HepG2 (cell line): ENCODE measurements around the gene SLC30A4. TPM values are rescaled to one million over a fixed set of nuclear protein-coding genes. Genes with fewer than 3 reads are reported as not detected.
A peak's percentile ranks its signal among the peaks of the same experiment; 100 is the strongest.

Source experiments
- ATF2 ChIP-seq: sonication (generic); formaldehyde crosslinking; IDR thresholded peaks from 2 replicates; pipeline ENCODE4 v1.4.0; 2020; ENCODE audit warnings: missing genetic modification reagents
- ATF3 ChIP-seq: sonication (generic); formaldehyde crosslinking; IDR thresholded peaks from 2 replicates; pipeline ENCODE4 v1.4.0; 2020; ENCODE audit warnings: missing genetic modification reagents
- HOXA5 ChIP-seq: sonication (generic); formaldehyde crosslinking; IDR thresholded peaks from 2 replicates; pipeline ENCODE4 v1.4.0; 2020; ENCODE audit warnings: missing genetic modification reagents
- ISL2 ChIP-seq: sonication (generic); formaldehyde crosslinking; IDR thresholded peaks from 2 replicates; pipeline ENCODE4 v1.5.0; 2020; ENCODE audit warnings: missing genetic modification reagents
- MAZ ChIP-seq, 2 experiments: sonication (generic) in 1 of 2; formaldehyde crosslinking in 1 of 2; IDR thresholded peaks; 2 replicates each; pipeline versions ENCODE4 v1.5.0 to v1.6.1; 2012 to 2020; ENCODE audit warnings: low read depth in 2 of 2, mild to moderate bottlenecking in 2 of 2, borderline replicate concordance in 1 of 2, improper control_type of control experiment in 1 of 2, low read length in 1 of 2, missing genetic modification reagents in 1 of 2, moderate library complexity in 1 of 2
- NFYB ChIP-seq: sonication (generic); formaldehyde crosslinking; IDR thresholded peaks from 2 replicates; pipeline ENCODE4 v1.4.0; 2020; ENCODE audit warnings: missing genetic modification reagents
- NR1H2 ChIP-seq: sonication (generic); formaldehyde crosslinking; IDR thresholded peaks from 2 replicates; pipeline ENCODE4 v1.8.1; 2022; ENCODE audit warnings: low read depth, missing genetic modification reagents, borderline replicate concordance
- NR3C1 ChIP-seq: sonication (generic); formaldehyde crosslinking; IDR thresholded peaks from 2 replicates; pipeline ENCODE4 v1.4.0; 2020; ENCODE audit warnings: missing genetic modification reagents
- PLSCR1 ChIP-seq: sonication (generic); formaldehyde crosslinking; IDR thresholded peaks from 2 replicates; pipeline ENCODE4 v1.5.0; 2020; ENCODE audit warnings: missing genetic modification reagents, mild to moderate bottlenecking, borderline replicate concordance
- RORA ChIP-seq: sonication (generic); formaldehyde crosslinking; IDR thresholded peaks from 2 replicates; pipeline ENCODE4 v1.5.0; 2020; ENCODE audit warnings: mild to moderate bottlenecking, missing genetic modification reagents, moderate library complexity
- SCMH1 ChIP-seq: sonication (generic); formaldehyde crosslinking; IDR thresholded peaks from 2 replicates; pipeline ENCODE4 v1.9.0; 2021; ENCODE audit warnings: missing genetic modification reagents, mild to moderate bottlenecking, borderline replicate concordance
- ZBED4 ChIP-seq: sonication (generic); formaldehyde crosslinking; IDR thresholded peaks from 2 replicates; pipeline ENCODE4 v1.4.0; 2020; ENCODE audit warnings: missing genetic modification reagents, borderline replicate concordance
- ZBTB42 ChIP-seq: sonication (generic); formaldehyde crosslinking; IDR thresholded peaks from 2 replicates; pipeline ENCODE4 v1.5.0; 2020; ENCODE audit warnings: mild to moderate bottlenecking, missing genetic modification reagents
- ZNF253 ChIP-seq: sonication (generic); formaldehyde crosslinking; IDR thresholded peaks from 2 replicates; pipeline ENCODE4 v1.8.0; 2022; ENCODE audit warnings: mild to moderate bottlenecking, missing genetic modification reagents, borderline replicate concordance
- ZNF281 ChIP-seq: sonication (generic); formaldehyde crosslinking; IDR thresholded peaks from 2 replicates; pipeline ENCODE4 v1.4.0; 2020; ENCODE audit warnings: missing genetic modification reagents, borderline replicate concordance
- ZNF503 ChIP-seq: sonication (generic); formaldehyde crosslinking; IDR thresholded peaks from 2 replicates; pipeline ENCODE4 v1.4.0; 2020; ENCODE audit warnings: missing genetic modification reagents
- ZNF670 ChIP-seq: sonication (generic); formaldehyde crosslinking; IDR thresholded peaks from 2 replicates; pipeline ENCODE4 v1.8.0; 2022; ENCODE audit warnings: mild to moderate bottlenecking, missing genetic modification reagents, borderline replicate concordance
- polyA plus RNA-seq, 8 experiments: library from polyadenylated mRNA; depleted of rRNA in 3 of 8; stranded (reverse) in 7 of 8; unstranded in 1 of 8; fragments of >200 nt; fragmentation: Illumina TruSeq in 4 of 8; extraction: Trizol in 4 of 8; gene quantifications; 2 replicates each; pipeline versions ENCODE4 v1.2.1 to v1.2.3, GENCODE V29; 2011 to 2016; ENCODE audit warnings: low read depth in 4 of 8, missing spikeins in 1 of 8, mixed read lengths in 1 of 8; ENCODE audit not compliant: insufficient read depth in 1 of 8
- total RNA-seq, 5 experiments: library from RNA; depleted of rRNA; stranded (reverse); fragments of >200 nt; fragmentation: Illumina TruSeq; extraction: Trizol; gene quantifications; 2 replicates each; pipeline ENCODE4 v1.2.3, GENCODE V29; 2016; ENCODE audit warnings: low read depth in 1 of 5

SLC30A4 gene
- total and polyA plus RNA-seq, 2 of the 13 experiments (the other 11 are each of a cell fraction or from before 2014, with no cell fraction given): 0.01 to 0.04 TPM

GRCh38 chr15:45521596-45522327, 793 bp downstream of the SLC30A4 start (continued):
- TF ChIP-seq HOXA5 (CRISPR knock-in tag) (no peak), ZBTB42 (no peak), NFYB (CRISPR knock-in tag) (no peak), ZNF253 (CRISPR knock-in tag) (no peak), NR3C1 (no peak), ZNF670 (CRISPR knock-in tag) (0 out of 2 replicates have a peak, but pooled peaks have one; percentile 31), PLSCR1 (CRISPR knock-in tag) (no peak), RORA (CRISPR knock-in tag) (no peak), ZNF281 (CRISPR knock-in tag) (no peak), ISL2 (no peak), ATF3 (CRISPR knock-in tag) (no peak), ZNF503 (no peak), ZBED4 (CRISPR knock-in tag) (no peak), MAZ (IDR thresholded peaks at IDR 0.05; ENCODE audit: borderline replicate concordance, low read depth, low read length) (no peak), MAZ (CRISPR knock-in tag; IDR thresholded peaks at IDR 0.05; ENCODE audit: low read depth) (no peak), ATF2 (CRISPR knock-in tag) (no peak), NR1H2 (CRISPR knock-in tag) (no peak), SCMH1 (CRISPR knock-in tag) (no peak)
